ENCODE data around the gene PLA2G2F.

DNA sequence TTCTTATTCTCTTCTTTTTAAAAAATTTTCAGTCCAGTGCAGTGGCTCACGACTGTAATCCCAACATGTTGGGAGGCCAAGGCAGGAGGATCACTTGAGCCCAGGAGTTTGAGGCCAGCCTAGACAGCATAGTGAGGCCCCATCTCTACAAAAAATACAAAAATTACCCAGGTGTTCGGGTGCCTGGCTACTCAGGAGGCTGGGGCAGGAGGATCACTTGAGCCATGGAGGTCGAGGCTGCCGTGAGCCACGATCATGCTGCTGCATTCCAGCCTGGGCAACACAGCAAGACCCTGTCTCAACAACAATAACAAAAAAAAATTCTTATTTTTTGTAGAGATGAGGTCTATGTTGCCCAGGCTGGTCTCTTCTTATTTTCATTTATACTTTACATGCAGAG, 27.7 kb upstream of the PLA2G2F start:
- TF ChIP-seq, protein P1, sequence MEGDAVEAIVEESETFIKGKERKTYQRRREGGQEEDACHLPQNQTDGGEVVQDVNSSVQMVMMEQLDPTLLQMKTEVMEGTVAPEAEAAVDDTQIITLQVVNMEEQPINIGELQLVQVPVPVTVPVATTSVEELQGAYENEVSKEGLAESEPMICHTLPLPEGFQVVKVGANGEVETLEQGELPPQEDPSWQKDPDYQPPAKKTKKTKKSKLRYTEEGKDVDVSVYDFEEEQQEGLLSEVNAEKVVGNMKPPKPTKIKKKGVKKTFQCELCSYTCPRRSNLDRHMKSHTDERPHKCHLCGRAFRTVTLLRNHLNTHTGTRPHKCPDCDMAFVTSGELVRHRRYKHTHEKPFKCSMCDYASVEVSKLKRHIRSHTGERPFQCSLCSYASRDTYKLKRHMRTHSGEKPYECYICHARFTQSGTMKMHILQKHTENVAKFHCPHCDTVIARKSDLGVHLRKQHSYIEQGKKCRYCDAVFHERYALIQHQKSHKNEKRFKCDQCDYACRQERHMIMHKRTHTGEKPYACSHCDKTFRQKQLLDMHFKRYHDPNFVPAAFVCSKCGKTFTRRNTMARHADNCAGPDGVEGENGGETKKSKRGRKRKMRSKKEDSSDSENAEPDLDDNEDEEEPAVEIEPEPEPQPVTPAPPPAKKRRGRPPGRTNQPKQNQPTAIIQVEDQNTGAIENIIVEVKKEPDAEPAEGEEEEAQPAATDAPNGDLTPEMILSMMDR (IDR thresholded peaks at IDR 0.05), result no peak
- no peak for TF ChIP-seq POLR2AphosphoS5 (IDR thresholded peaks at IDR 0.05)
- TF ChIP-seq POLR2A (IDR thresholded peaks at IDR 0.05), result no peak
- no peak for TF ChIP-seq EP300 (IDR thresholded peaks at IDR 0.05)

All from upper lobe of left lung (tissue), 4 donors.